GM18520 (cell line): Measurements from ENCODE around the gene ABCA4.

Source experiments
- ATAC-seq: cut with Tn5 transposase; IDR thresholded peaks from one replicate; pipeline ENCODE4 v1.9.1; 2021; ENCODE audit not compliant: unreplicated experiment

The ABCA4 gene

GRCh38 chr1:94031154-94031553, 89.8 kb downstream of the ABCA4 start:
- ATAC-seq: no peak

GRCh38 chr1:94029130-94029993, 91.6 kb downstream of the ABCA4 start:
- ATAC-seq: no peak

GRCh38 chr1:94027721-94028515, 93.0 kb downstream of the ABCA4 start:
- ATAC-seq: no peak

DNA sequence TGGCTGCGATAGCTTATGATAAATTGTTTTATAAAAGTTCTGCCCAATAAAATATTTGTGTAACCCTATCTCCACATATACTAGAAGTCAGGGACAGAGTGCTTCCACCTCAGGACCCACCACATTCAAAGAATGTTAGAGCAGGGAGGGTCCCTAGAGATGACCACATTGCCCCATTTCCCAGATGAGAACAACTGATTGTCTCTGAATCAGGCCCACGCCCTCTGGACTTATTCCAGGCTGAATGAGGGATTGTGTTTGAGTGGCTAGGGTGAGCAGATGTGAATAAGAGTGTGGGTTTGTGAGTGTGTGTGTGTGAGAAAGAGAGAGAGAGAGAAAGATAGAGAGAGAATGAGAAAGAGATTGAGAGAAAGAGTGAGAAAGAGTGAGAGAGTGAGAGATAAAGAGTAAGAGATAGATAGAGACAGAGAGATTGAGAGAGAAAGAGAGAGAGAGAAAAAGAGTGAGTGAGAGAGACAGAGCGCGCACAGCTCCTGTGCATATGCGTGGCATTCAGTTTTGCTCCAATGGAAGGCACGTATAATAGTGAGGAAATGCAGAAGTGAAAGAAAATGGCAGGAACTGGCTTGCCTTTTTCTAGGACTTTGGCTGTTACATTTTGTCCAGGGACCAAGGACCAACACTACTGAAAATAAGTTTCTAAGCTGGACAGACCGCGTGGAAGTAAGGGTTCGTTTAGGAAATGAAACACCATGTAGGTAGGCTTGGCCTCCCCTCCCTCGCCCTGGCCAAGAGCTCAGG, 94.1 kb downstream of the ABCA4 start:
- no peak for ATAC-seq

GRCh38 chr1:94025383-94026340, 95.3 kb downstream of the ABCA4 start:
- ATAC-seq: no peak

- ATAC-seq: no peak
Observed at GRCh38 chr1:94024104-94024792, 96.7 kb downstream of the ABCA4 start.

DNA sequence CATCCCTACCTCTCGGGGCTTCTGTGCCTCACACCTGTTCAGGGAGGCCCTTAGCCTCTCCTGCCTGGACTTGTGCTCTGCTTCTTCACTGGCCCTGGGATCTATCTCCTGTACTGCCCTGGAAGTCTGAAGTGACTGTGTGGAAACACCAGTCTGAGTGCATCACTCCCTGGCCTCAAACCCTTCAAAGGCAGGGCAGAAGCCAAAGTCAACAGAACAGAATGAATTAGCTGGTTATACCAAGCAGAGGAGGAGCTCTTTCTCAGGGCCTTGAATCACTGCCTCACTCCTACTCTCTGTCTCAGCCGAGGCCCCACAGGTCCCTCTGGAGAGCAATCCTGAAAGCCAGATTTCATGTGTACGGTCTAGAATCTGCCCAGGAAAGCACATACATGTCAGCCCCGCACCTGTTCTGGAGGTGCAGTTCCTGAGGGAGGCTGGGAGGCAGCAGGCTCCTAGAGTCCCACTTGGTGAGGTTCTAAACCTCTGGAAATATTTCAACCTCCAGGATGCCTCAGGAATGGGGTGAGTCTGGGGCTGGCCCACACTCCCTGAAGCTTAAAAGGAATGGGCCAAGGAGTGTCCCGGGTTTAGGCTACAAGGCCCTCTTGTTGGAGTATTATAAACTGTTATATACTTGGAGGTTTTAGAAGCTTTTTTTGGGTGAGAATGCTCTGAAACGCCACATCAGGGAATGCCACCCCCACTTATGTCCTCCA, 98.3 kb downstream of the ABCA4 start:
- no peak for ATAC-seq

- no peak for ATAC-seq
Observed at GRCh38 chr1:94020764-94021579, 100.0 kb downstream of the ABCA4 start.

- no peak for ATAC-seq
Observed at GRCh38 chr1:94019327-94019726, 101.6 kb downstream of the ABCA4 start.

- no peak for ATAC-seq
Observed at GRCh38 chr1:94017155-94017829, 103.7 kb downstream of the ABCA4 start.

DNA sequence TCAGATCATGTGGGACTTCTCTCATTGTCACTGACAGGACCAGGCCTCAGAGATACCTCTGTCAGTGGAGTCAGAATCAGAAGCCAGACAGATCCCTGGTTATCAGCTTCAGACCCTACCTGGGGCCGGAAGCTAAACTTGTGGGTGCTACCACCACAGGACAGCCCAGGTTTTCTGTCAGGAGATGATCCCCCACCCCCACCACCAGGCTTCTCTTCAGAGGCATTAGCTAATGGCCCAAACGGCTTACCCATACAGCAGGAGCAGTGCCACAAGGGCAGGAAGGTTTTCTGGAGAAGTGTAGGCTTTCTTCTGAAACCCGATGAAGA, 105.5 kb downstream of the ABCA4 start:
- no peak for ATAC-seq

DNA sequence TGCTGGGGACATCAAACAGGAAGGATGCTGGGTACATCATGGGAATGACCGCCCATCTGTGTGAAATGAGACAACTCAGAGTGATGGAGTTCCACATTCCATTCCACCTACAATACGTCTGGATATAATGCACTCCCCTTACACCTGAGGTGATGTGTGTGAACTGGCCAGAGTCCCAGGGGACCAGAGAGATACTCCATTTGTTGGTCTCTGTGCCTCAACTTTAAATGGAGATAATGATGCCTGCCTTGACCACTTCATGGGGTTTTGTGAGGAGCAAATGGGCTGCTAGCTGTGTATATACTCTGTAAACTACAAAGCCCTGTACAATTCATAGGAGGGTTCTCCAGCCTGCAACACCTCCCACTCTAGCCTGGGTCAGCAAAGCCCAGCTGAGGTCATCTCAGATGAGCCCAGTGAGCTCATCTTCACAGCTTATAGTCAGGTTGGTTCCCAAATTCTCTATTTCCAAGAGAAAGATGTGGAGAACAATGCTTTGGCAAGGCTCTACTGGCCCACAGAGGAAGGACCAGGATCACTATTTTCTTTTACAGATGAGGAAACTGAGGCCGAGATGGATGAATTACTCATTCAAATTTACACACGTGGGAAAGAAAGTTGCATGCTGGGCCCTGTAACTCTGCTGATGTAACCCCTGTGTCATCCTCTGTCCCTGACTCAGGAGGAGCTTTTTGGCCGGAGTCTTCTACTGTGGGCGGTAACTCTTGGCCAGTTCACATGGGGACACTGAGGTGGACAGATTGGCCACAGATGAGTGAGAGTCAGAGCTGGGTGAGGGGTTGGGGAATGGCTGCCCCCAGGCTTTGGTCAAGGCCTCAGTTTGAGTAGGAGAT, 106.1 kb downstream of the ABCA4 start:
- no peak for ATAC-seq

- ATAC-seq: no peak
Observed at GRCh38 chr1:94014087-94014486, 106.9 kb downstream of the ABCA4 start.

DNA sequence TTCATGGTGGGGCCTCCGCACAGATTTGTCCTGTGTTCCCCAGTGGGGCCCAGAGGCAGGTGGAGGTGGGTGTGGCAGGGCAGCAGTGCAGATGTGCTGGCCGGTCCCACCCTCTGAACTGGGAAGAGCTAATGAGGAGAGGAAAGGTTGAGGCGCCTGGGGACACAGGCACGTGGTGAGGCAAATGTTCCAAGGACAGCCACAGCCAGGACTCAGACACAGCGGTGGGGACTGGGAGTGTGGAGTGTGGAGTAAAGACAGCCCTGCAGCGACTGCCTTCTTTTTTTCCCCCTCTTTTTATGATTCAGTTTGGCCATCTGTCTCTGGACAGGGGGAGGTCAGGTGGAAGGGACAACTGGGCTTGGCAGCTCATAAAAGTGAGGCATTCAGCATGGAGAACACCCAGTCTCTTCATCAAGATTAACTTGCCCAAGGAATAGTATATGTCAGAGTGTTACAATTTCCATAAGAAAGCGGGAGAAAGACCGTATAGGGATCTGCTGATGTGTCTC, 107.5 kb downstream of the ABCA4 start:
- ATAC-seq: no peak

GRCh38 chr1:94012708-94013366, 108.1 kb downstream of the ABCA4 start:
- no peak for ATAC-seq
